ENCODE data around the gene CETP. TPM values are rescaled to one million over a fixed set of nuclear protein-coding genes. Genes with fewer than 3 reads are reported as not detected.
"Not testable (repeated sequence)": the region's sequence is repeated elsewhere in the genome, so short reads cannot be mapped to it uniquely, and the experiment has no call there.

The CETP gene
- total RNA-seq, 1 experiment from 2014 or later, result not detected

DNA sequence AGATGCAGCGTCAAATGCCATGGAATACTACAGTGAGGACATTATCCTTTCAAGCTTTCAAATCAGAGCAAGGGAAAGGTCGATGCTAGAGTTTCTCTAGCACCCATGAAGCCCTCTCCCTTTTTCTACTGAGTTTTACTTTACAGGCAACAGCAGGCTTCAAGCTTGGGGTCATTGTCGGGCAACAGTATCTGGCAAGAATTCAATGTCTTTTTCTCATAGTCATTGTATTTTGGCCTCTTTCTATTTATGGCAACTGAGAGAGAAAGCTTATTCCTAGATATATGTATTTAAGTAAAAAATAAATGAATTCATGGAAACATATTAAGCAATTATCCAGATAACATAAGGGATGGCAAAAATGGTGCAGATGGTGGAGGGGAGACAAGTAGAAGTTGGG, 364 bp upstream of the CETP start:
- DNase-seq, result no peak
- no peaks in the 10 kb centered on the region for H3K27me3 ChIP-seq (ENCODE audit: control insufficient read depth, insufficient read depth, low read length)
- H3K4me3 ChIP-seq (ENCODE audit: insufficient read depth, low read depth, low read length), result no peak overlapping the region
- H3K36me3 ChIP-seq (replicated peaks; ENCODE audit: control insufficient read depth, insufficient read depth, low read length), result no peaks in the 10 kb centered on the region

DNA sequence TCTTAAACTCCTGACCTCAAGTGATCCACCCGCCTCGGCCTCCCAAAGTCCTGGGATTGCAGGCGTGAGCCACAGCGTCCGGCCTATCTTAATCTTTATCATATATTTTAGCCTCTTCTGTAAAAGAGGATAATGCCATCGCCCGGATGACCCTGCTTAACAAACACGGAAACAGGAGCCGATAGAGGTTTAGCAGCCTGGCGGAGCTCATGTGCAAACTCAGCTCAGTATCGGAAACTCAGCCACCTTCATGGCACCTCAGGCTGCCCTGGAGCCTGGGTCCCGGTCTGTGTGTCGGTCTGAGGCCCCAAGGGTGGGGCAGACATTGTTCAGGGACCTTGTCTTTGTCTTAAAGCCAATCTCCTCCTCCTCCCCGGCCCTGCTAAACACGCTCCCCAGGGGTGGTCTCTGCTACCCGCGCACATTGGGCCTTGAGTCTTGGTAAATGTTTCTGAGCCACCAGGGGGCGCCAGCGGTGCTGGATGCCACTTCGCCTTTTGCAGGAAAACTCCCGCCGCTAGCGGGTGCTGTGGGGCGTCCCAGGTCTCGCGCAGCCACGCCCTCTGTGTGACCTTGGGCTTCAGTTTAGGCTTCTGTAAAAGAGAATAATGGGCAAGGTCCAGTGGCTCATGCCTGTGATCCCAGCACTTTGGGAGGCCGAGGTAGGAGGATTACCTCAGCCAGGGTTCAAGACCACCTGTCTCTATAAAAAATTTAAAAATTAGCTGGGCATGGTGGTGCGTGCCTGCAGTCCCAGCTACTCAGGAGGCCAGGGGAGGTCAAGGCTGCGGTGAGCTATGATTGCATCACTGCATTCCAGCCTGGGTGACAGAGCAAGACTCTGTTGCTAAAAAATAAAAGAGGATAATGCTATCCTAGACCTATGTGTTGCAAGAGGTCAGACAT, 2.7 kb downstream of the CETP start:
- DNase-seq, result peak; percentile 95
- H3K27me3 ChIP-seq (ENCODE audit: control insufficient read depth, insufficient read depth, low read length), result no peaks in the 10 kb centered on the region
- no peak overlapping the region for H3K4me3 ChIP-seq (ENCODE audit: insufficient read depth, low read depth, low read length)
- H3K36me3 ChIP-seq (replicated peaks; ENCODE audit: control insufficient read depth, insufficient read depth, low read length), result no peaks in the 10 kb centered on the region

DNA sequence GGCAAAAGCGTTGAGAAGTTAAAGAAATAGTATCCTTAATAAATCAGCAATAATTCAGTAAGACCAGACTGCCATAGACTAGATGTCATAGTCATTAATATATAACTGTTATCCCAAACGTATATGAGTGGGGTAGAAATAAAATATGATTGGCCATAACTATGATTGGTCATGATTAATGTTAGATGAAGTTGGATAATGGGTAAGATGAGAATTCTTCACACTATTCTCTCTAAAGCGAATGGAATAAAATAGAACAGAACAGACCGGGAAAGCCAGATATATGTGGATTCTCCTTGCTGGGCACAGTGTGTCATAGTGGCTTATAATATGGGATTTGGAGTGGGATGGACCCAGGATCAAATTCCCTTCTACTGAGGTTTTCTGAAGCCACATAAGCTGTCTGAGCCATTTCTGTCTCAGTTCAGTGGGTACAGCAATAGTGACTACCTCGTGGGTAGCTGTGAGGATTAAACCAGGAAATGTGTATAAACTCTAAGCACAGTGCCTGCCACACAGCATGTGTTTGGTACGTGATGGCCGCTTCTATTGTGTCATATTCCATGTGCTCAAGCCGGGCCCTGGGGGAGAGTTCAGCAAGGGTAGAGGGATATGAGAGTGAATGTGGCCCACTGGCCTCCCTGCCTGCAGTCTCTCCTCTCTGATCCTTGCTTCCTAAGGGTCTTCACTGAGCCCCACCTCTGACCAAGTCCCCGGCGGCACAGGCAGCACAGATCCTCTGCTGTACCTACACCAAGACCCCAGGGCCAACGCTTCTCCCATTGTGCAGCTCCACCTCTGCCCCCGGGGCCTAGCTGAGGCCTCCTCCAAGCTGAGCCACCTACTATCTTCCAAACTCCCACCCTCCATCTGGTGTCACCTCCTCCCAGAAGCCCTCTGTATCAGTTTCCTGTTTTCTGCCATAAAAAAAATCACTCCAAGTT, 3.7 kb downstream of the CETP start:
- DNase-seq, result peak; percentile 20
- Histone ChIP-seq H3K4me3 (ENCODE audit: insufficient read depth, low read depth, low read length) (no peak overlapping the region), H3K36me3 (replicated peaks; ENCODE audit: control insufficient read depth, insufficient read depth, low read length) (no peaks in the 10 kb centered on the region), H3K27me3 (ENCODE audit: control insufficient read depth, insufficient read depth, low read length) (no peaks in the 10 kb centered on the region)

DNA sequence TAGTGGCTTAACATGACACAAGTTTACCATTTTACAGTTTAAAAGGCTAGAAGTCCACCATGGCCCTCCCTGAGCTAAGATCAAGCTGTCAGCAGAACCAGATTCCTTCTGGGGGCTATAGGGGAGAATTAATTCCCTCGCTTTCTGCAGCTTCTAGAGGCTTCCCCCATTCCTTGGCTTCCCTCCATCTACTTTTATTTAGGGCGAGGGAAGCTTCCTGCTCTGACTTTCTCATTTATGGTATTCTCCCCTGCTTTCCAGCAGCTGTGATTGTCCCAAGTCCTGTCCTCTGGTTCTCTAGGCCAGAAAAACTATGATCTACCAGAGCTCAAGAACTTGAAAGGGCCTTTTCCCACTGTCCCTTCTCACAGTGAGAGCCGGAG, 4.3 kb downstream of the CETP start:
- Histone ChIP-seq H3K27me3 (ENCODE audit: control insufficient read depth, insufficient read depth, low read length) (no peaks in the 10 kb centered on the region), H3K4me3 (ENCODE audit: insufficient read depth, low read depth, low read length) (no peak overlapping the region), H3K36me3 (replicated peaks; ENCODE audit: control insufficient read depth, insufficient read depth, low read length) (no peaks in the 10 kb centered on the region)
- peak; percentile 10 for DNase-seq

DNA sequence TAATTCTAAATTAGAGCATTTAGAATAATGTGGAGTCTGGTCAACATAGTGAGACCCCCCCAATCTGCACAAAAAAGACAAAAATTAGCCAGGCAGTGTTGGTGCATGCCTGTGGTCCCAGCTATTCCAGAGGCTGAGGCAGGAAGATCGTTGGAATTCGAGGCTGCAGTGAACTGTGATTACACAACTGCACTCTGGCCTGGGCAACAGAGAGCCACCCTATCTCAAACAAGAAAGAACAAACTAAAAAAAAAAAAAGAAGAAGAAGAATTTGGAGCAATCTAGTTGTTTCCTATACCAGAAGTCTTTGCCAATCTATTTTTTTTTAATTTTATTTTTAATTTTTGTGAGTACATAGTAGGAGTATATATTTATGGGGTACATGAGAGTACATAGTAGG, 6.0 kb downstream of the CETP start:
- H3K4me3 ChIP-seq (ENCODE audit: insufficient read depth, low read depth, low read length), result no peak overlapping the region
- no peaks in the 10 kb centered on the region for H3K36me3 ChIP-seq (replicated peaks; ENCODE audit: control insufficient read depth, insufficient read depth, low read length)
- no peaks in the 10 kb centered on the region for H3K27me3 ChIP-seq (ENCODE audit: control insufficient read depth, insufficient read depth, low read length)
- DNase-seq, result no peak

DNA sequence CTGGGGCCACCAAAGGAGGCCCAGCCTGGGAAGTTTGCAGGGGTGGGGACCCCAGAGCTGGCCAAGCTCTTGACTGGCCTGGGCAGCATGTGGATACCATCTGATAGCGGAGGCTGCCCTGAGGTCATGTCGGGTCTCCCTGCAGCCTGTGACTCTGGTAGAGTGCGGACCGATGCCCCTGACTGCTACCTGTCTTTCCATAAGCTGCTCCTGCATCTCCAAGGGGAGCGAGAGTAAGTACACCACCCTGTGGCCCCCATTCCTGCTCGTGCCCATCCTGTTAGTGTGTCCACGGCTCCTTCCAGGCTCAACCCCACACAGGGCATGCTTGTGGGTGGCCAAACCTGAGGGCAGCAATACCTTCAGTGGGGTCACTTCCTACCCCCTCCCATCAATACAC, 8.0 kb downstream of the CETP start:
- Histone ChIP-seq H3K4me3 (ENCODE audit: insufficient read depth, low read depth, low read length) (no peak overlapping the region), H3K36me3 (replicated peaks; ENCODE audit: control insufficient read depth, insufficient read depth, low read length) (no peaks in the 10 kb centered on the region), H3K27me3 (ENCODE audit: control insufficient read depth, insufficient read depth, low read length) (no peaks in the 10 kb centered on the region)
- peak; percentile 4 for DNase-seq

DNA sequence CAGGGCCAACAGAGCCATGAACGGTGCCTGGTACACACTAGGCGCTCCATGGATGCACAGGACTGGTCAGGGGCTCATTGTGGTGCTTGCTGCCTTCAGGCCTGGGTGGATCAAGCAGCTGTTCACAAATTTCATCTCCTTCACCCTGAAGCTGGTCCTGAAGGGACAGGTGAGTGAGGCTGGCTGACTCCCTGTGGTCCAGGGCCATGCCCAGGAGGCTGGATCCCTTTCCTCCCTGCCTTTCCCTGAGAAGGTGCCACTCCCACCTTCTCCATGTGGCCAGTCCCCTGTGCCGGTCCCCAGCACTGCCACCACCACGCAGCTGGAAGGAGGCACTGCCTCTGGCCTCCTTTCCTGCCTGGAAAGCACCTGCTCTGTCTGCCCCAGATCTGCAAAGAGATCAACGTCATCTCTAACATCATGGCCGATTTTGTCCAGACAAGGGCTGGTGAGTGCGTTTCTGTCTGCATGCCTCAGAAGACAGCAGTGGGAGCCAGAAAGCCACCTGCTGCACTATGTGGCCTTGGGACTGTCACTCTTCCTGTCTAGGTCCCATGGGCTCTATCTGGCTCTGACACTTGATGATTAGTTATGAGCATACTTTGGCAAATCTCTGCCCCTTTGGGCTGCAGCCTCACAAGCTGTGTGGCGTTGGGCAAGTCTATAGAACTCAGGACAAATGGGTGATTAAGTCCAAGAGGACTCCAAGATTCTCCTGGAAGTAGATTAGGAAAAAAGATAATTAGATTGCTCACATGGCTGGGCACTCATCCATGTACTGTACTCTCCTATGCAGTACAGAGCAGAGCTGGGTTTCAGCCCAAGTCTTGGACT, 9.4 kb downstream of the CETP start:
- DNase-seq, result peak; percentile 9
- no peaks in the 10 kb centered on the region for H3K27me3 ChIP-seq (ENCODE audit: control insufficient read depth, insufficient read depth, low read length)
- H3K36me3 ChIP-seq (replicated peaks; ENCODE audit: control insufficient read depth, insufficient read depth, low read length), result no peaks in the 10 kb centered on the region
- H3K4me3 ChIP-seq (ENCODE audit: insufficient read depth, low read depth, low read length), result no peak overlapping the region

DNA sequence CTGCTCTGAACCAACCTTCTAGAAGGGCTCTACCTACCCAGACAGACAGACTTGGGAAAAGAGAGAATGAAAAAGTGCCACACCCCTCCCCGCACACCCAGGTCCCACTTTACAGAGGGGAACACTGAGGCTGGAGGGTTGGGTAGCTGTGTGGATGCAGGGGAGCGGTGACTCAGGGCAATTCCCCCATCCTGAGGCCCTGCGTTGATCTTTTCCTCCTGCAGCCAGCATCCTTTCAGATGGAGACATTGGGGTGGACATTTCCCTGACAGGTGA, 10.0 kb downstream of the CETP start:
- peak; percentile 19 for DNase-seq
- Histone ChIP-seq H3K4me3 (ENCODE audit: insufficient read depth, low read depth, low read length) (no peak overlapping the region), H3K36me3 (replicated peaks; ENCODE audit: control insufficient read depth, insufficient read depth, low read length) (no peaks in the 10 kb centered on the region), H3K27me3 (ENCODE audit: control insufficient read depth, insufficient read depth, low read length) (no peaks in the 10 kb centered on the region)

DNA sequence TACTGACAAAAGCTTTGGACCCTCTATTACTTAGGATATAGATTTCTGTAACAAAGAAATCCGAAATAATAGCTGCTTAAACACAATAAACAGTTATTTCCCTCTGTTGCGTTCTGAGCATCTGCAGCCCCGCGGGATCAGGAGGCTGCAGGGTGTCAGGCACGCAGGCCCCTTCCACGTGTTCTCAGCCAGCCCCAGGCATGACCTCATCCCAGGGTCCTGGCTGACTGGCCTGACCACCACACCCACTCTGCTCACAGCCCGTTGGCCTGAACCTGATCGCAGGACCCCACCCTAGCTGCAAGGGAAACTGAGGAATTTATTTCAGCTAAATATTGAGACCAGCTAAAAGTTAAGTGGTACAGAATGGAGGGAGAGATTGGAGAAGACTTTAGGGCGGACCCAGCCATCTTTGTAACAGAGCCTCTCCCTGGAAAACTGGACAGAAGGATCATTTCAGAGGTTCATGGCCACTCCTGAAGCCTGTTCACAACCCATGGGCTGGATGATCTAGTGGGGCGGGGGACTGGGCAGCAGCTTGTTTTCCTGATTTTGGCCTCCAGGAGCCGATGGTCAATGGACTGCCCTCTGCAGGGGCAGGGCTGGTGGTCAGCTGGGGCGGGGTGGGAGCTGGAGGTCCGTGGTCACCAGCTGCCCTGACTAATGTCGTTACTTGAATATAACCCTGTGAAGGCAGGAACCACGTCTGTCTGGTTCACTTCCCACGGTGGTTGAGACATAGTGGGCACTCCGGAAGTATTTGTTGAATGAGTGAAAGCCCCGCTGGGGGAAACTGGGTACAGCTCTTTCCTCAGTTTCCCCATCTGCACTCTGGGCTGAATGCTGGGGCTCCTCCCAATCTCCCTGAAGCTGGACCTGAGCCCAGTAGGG, 10.9 kb downstream of the CETP start:
- no peaks in the 10 kb centered on the region for H3K27me3 ChIP-seq (ENCODE audit: control insufficient read depth, insufficient read depth, low read length)
- DNase-seq, result peak; percentile 41
- no peaks in the 10 kb centered on the region for H3K36me3 ChIP-seq (replicated peaks; ENCODE audit: control insufficient read depth, insufficient read depth, low read length)
- H3K4me3 ChIP-seq (ENCODE audit: insufficient read depth, low read depth, low read length), result no peak overlapping the region

DNA sequence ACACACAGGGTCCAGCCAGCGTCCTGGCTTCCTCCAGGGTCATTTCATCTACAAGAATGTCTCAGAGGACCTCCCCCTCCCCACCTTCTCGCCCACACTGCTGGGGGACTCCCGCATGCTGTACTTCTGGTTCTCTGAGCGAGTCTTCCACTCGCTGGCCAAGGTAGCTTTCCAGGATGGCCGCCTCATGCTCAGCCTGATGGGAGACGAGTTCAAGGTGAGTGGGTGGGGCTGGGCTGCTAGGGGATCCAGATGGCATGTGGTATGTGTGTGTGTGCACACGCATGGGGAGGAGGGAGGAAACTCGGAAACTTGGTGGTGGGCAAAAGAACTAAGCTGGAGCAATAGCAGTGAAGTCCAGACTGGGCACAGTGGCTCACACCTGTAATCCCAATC, 11.5 kb downstream of the CETP start:
- H3K4me3 ChIP-seq (ENCODE audit: insufficient read depth, low read depth, low read length), result no peak overlapping the region
- H3K27me3 ChIP-seq (ENCODE audit: control insufficient read depth, insufficient read depth, low read length), result no peaks in the 10 kb centered on the region
- DNase-seq, result peak; percentile 16
- H3K36me3 ChIP-seq (replicated peaks; ENCODE audit: control insufficient read depth, insufficient read depth, low read length), result no peaks in the 10 kb centered on the region

DNA sequence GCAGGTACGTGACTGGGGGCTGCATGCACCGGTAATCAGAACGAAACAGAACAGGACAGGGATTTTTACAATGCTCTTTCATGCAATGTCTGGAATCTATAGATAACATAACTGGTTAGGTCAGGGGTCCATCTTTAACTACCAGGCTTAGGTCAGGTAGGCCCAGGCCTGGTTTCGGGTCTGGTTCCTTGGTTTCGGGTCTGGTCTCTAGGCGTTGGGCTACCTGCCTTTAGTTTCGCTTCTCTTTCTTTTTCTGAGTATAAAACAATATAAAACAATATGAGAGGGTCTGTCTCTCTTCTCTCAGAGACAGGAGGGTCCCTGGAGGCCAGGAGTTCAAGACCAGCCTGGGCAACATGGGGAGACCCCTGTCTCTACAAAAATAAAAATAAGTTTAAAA, 12.1 kb downstream of the CETP start:
- not testable (repeated sequence) for H3K27me3 ChIP-seq (ENCODE audit: control insufficient read depth, insufficient read depth, low read length); H3K36me3 ChIP-seq (replicated peaks; ENCODE audit: control insufficient read depth, insufficient read depth, low read length); DNase-seq; H3K4me3 ChIP-seq (ENCODE audit: insufficient read depth, low read depth, low read length)

DNA sequence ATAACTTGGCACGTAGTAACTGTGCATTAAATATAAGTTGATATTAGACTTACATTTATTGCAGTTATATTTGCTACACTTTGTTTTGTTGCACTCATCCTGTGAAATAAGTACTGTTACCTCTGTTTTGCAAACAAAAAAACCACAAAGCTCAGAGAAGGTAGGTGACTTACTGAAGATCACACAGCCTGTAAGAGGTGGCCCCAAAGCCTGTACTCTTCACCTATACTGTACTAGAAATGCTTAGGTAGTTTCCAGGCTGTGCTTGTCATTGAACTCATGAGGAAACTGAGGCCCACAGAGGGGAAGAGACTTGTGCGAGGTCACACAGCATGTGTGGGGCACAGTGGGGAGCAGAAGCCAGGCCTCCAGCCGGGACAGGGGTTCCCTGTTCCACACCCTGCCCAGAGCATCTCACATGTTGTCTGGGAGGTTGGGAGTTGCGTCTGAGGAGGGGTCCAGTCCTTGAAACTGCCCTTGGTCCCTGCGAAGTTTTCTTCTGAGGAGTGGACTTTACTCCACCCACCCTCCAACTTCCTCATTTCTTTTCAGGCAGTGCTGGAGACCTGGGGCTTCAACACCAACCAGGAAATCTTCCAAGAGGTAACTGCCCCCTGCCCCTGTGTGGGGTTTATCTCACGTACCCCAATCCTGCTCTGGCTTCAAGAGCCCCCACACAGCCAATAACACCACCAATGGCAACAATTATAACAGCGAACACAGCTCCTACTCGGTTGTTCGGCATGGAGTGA, 13.0 kb downstream of the CETP start:
- H3K4me3 ChIP-seq (ENCODE audit: insufficient read depth, low read depth, low read length), result no peak overlapping the region
- peak; percentile 3 for DNase-seq
- no peaks in the 10 kb centered on the region for H3K36me3 ChIP-seq (replicated peaks; ENCODE audit: control insufficient read depth, insufficient read depth, low read length)
- H3K27me3 ChIP-seq (ENCODE audit: control insufficient read depth, insufficient read depth, low read length), result no peaks in the 10 kb centered on the region

DNA sequence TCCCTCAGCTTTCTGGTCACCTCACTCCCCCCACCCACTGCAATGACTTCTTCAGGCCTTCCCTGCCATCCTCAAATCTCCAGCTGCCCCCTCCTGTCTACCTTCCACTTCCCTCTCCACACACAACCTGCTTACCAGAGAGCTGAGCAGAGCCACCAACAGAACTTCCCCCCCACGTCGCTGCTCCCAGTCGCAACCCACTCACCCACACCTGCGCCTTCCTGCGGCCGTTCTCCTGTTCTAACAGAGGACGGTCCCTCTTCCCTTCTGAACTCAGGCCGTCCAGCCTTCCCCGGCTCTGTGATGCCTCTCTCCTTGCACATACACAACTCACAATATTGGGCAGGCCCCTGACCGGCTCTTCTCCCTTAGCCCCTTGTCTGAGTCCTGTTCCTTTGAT, 14.0 kb downstream of the CETP start:
- Histone ChIP-seq H3K4me3 (ENCODE audit: insufficient read depth, low read depth, low read length) (no peak overlapping the region), H3K27me3 (ENCODE audit: control insufficient read depth, insufficient read depth, low read length) (no peaks in the 10 kb centered on the region), H3K36me3 (replicated peaks; ENCODE audit: control insufficient read depth, insufficient read depth, low read length) (no peaks in the 10 kb centered on the region)
- peak; percentile 9 for DNase-seq

All from H7 (cell line).